ENCODE data around the gene MAP2K2.

- no peak for TF ChIP-seq CTCF (IDR thresholded peaks at IDR 0.05)
- TF ChIP-seq ZNF121 (CRISPR knock-in tag; IDR thresholded peaks at IDR 0.05), result no peak
- TF ChIP-seq ETV6 (CRISPR knock-in tag; IDR thresholded peaks at IDR 0.05), result no peak
- TF ChIP-seq CREM (CRISPR knock-in tag; IDR thresholded peaks at IDR 0.05), result no peak
Observed at GRCh38 chr19:4100647-4101495, 23.1 kb downstream of the MAP2K2 start.
